SH-SY5Y (cell line): ENCODE data around the gene DSCAM.

Experiments
- GATA2 ChIP-seq: IDR thresholded peaks from 2 replicates; pipeline ENCODE4 v1.6.1; 2011; ENCODE audit warnings: mild to moderate bottlenecking, low read depth, low read length
- GATA3 ChIP-seq: IDR thresholded peaks from 2 replicates; pipeline ENCODE4 v1.6.1; 2011; ENCODE audit warnings: low read depth, mild to moderate bottlenecking, low read length, moderate library complexity

DNA sequence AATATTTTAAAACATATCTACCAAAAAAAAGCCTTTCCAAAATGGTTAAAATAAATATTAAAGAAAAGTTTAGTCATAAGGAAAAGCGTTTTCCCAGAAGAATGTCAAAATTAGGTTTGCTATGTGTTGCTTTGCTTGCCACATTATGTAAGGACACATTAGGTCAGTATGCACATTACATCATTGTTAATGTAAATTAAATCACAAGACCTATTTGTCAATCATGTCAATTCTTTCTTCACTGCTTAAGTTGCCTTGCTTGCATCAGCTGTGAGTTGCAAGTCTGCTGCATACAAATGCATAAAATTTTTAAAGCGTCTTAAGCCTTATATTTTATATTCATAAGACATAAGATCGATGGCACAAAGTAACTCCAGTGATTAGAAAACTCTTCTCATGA is 530.9 kb downstream of the DSCAM start:
- TF ChIP-seq GATA2 (no peak), GATA3 (no peak)
